ENCODE results near the gene TCIRG1.

TCIRG1 gene

DNA sequence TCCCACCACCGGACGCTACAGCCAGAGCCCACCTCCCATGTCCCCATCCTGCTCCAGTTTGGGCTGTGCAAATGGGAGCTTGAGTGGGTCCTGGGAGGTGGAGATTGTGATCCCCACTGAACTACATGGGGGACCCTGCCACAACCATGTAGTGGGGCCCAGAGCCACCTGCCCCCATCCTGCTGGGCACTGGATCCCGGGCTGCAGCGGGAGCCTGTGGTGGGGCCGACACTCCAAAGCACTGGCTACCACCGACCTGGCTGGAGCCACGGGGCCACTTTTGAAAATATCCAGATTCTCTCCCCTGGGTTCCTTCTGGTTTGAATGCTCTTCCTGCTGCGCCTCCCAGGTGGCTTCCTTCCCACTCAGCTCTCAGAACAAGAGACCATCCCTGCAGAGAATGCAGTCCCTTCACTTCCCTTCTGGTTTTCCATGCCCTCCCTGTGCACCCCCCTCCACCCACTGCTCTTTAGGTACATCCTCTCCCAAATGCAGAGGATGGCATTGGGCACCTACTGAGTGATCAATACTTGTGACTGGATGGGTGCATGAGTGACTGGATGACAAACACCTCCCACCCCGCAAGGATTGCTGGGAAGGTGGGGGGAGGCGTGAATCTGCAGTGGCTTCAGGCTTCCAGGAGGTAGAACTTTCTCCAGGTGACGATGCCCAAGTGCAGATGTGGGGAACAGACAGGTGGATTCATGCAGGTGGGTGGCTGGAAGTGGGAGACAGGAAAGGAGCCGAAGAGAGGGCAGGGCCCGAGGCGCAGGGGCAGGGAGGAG lies 34.1 kb upstream of the TCIRG1 start:
- no peak for DNase-seq

DNA sequence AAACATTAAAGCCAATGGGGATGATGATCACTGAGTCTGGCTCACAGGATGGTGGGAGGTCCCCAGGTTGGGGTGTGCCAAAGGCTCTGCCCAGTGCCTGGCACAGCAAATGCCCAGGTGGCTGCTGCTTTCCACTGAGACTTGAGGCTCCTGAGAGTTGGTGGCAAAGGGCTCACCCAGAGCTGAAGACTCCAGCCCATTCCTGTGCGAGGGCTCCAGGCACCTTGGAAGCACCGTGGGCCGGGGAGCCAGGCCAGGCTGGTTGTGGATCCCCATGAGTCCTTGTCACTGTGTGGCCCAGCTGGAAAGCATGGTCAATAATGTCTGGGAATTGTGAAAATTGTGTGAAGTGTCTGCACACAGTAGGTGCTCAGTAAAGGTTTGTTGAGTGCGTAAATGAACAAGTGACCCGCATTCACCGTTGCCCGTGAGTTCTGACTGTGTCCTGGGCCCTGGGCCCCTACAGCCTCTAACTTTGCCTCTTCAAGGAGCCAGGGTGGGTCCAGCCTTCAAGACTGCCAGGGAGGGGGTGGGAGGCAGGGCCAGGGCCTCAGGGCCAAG lies 32.1 kb upstream of the TCIRG1 start:
- DNase-seq = no peak

DNA sequence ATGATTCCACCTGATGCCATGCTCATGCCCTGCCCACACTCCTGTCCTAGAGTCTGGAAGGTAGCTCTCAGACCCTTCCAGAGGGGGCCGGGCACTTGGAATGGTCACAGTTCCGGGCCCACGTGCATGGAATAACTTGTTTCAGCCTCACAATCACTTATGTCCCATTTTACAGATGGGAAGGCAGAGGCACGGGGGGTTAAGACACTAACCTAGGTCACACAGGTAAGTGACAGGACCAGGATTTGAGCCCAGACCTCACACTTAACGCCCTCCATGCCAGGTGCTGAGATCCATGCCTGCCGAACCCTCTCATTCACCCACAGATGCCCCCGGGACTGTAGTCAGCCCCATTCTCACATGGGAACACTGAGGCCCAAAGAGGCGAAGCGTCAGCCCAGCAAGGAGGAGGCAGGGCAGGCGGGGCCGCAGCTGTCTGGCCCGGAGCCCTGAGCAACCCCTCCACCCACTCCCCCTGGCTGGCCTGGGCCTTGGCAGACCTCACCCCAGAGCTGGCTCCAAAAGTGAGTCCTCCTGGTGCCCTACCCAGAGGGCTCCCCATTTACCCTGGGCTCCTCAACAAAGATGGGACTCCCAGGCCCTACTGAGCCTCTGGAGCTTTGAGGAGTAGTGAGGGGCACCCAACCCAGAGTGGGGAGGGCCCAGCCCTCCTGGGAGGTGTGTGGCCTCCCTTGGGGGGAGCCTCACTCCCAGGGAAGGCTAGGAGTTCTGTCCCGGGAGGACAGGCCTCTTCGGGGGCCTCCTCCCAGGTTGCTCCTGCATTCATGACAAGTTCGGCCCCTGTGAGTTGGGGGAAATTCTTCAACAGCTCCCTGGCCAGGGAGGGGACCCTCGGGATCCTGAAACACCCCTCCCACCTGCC lies 31.1 kb upstream of the TCIRG1 start:
- DNase-seq = no peak

DNA sequence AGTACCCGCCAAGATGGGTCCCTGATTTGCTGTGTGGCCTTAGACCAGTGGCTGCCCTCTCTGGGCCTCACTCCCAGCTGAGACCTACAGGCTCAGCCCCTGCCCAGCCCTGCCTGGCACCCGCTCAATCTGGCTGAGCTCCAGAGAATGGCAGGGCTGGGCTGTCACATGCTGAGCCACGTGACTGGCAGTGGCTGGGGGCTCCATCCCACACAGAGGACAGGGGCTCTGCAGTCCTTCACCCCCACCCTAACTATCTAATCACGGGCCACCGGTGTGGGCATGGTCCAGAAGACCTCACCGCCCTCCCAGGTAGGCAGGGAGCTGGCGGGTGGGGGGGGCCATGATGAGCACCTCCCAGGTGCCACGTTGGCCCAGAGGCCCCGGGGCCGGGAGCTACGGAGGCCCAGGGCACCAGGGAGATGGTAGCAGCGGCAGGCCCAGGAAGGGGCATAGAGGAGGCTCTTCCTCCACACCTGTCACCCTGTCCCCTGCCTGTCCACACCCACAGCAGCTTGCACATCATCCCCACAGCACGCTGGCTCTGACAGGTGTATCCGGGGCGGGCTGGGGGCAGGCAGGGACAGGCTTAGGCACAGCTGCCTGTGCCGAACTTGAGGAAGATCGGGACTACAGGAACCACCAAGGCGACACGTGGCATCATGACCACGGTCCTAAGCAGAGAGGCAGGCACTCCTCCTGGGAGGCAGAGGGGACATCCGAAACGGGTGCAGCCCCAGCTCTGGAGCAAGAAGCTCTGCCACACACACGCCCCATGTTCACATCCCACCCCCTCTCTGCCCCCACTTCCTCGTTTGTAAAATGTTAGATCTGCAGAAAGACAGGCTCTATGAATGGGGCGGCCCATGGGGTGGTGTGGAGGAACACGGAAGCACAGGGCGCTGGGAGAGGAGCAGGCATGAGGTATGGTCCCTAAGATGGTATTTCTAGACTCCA lies 30.2 kb upstream of the TCIRG1 start:
- no peak for DNase-seq

DNA sequence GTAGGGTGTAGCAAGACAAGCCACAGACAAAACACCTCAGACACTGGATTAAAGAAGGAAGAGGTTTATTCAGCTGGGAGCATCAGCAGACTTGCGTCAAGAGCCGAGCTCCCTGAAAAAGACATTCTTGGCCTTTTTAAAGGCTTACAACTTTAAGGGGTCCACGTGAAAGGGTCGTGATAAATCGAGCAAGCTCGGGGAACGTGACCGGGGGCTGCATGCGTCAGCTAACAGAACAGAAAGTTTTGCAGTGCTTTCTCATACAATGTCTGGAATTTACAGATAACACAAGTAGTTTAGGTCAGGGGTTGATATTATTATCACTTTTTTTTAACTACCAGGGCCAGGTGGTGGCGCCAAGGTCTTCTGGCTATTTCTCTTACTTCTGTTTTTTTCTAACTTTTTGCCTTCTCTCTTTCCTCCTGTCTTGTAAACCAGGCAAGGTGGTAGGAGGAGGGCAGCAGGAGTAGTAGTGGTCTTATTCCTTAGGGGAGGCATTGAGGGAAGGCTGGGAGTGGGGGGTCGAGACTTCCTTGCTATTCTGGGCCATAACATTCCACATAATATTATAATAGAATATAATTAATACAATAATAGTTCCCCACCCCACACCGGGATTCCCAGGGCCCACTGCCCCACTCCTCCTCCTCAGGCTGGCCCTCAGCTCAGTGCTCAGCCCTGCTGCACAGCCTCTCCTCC lies 29.3 kb upstream of the TCIRG1 start:
- no peak for DNase-seq

DNA sequence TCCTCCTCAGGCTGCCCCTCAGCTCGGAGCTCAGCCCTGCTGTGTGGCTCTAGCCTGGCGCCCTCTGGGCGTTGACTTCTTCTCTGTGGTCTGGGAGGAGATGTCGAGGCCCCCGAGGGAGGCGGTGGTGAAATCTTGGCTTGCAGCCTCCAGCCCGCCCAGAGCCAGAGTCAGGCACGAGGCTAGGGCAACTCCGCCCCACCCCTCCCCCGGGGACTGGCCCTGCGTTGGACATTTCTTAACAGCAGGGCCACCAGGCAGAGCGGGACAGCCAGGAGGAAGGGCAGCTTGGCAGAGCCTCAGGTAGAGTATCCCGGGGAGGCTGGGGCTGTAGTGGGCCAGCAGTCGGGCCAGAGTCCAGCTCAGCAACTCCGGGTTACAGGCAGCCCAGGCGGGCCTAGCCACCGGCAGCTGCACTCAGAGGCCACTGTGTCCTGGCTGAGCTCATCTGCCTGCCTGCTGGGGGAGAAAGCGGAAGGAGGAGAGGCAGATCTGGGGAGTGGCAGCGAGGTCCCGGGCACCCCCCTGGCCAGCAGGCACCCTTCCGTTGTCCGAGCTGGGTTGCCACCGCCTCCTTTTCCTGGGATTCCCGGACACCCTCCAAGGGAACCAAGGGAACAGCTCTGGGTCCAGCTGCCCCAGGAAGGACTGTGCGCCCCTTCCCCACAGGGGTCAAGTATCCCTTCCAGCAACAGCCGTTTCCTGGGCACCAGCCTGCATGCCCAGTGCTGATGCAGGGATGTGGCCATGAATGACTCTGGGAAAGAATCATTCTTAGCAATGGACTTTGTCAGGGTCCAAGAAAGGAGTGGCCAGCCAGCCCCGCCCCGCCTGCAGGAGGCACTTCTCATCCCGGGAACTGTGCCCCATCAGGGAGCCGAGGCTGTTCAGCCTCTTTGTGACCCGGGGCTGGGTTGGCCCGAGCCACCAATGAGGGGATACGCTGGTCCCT lies 28.5 kb upstream of the TCIRG1 start, which contains the start of gene ALDH3B1:
ALDH3B1 (plus strand) TSS at position 238 of the 952 bp plus-strand sequence. CDS start 4,971 bp downstream, outside the sequence.
- no peak for DNase-seq

DNA sequence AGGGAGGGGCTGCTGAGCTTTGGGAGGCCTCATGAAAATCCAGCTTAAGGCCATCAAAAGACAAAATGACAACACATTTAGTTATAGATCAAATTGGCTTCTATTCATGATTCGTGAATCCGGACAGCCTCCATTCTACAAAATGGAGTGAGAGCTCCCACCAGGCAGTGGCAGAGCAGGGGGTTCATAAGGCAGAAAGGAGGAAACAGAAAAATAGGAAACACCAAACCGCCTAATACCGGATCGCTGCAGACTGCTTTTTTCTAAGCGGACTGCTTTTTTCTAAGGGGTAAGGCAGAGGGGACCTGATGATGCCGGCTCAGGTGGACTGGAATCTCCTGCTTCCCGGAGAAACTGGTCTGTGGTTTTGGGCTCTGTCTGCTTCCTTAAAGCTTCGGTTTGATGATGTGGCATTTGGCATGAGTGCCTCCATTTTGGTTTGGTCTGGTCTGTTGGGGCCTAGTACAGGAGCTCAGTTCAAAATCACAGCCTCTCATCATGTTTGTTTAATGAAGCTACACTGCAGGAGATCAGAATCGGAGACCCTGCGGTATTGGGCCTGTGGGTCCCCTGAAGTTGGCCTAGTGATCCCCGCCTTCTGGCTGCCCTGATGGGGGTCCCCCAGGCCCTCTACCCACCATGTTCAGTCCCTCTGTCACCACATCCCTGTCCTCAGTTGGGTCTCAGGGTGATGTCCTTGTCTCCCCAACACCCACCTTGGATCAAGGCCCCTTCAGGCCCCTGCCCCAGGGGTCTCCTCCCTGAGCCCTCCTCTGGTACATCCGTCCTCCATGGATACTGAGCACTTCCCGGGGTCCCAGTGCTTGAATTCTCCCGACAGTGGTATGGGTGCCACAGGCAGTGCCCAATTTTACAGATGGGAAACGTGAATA lies 27.5 kb upstream of the TCIRG1 start:
- no peak for DNase-seq

DNA sequence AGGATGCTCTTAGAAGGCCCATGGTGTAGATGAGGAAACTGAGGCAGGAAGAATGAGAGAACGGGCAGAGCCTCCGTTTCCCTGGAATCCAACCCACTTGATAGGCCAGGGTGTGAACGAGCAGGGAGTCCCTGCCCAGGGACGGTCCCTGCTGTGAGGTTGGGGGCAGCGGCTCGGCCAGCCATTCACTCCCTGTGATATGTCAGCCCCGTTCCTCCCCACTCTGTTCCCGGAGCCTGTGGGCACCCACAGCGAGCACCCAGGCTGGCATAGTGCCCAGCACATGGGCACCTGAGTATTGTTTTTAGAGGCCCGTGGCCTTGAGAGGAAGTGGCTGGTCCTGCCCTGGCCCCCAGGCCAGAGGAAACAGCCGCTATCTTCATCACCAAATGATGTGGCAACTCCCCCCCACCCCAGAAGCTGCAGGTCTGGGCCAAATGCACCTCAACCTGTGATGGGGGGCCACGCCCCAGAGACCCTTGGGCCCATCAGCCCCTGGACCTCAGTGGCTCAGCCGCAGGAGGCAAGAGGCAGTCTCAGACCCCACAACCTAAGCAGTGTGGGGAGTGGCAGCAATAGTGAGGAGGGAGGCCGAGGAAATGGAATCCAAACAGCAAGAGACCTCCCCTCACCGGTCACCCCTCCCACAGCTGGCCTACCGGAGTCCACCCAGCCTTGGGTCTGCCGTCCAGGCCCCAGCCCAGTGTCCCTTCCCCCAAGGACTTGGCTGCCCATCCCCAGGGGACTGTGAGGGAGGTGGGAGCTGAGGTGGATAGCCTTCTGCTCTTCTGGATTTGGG lies 26.6 kb upstream of the TCIRG1 start:
- DNase-seq = no peak

DNA sequence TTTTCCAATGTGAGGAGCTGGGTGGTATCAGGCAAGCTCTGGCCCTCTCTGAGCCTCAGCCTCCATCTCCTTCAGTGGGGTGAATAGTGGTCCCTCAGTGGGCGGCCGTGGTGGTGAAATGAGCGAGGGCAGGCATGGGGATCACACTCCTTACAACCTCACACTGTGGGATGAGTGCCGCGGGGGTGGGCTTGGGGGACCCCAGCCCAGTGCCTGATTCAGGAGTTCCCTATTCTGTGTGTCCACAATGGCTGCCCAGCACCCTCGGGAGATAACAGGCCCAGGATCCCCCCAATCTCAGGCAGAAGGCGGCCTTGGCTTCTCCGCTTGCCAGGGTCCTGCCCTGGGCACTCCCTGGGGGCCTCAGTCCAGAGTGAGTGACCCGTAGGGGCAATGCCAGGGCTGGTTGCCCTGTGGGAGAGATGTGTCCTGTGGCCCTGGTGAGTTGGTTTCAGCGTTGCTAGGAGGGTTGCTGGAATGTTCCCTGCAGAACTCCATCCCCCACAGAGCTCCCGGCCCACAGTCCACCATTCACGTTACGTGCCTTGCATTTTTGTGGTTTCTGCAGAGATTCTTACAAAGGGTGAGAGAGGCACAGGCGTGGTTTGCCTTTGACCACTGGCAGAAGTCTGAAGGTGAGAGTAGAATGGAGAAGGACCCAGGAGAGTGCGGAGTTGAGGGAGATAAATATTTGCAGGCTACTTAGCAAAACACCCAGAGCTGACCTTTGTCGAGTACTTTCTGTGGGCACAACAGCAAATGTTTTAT lies 25.8 kb upstream of the TCIRG1 start:
- DNase-seq = no peak

DNA sequence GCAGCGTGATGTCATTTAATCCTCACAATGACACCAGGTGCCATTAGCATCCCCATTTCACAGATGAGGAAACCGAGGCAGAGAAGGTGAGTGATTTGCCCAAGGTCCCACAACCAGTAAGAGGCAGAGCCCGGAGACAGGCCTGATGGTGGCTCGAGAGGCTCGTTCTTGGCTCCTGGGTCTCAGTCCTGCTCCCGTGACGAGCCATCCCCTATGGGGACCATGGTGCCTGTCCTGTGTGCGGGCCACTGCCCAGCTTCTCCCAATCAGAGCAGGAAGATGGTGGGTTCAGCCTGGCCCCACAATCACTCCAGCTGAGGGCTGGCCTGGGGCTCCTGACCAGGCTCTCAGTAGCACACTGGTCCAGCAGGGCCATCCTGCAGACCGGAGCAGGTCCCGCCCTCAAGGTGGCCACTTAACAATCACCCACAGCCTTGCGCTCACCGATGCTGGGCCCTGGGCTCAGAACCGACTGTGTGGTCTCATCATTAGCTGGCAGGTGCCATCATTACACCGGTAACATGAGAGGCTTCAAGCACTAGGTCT lies 25.1 kb upstream of the TCIRG1 start:
- DNase-seq = no peak

DNA sequence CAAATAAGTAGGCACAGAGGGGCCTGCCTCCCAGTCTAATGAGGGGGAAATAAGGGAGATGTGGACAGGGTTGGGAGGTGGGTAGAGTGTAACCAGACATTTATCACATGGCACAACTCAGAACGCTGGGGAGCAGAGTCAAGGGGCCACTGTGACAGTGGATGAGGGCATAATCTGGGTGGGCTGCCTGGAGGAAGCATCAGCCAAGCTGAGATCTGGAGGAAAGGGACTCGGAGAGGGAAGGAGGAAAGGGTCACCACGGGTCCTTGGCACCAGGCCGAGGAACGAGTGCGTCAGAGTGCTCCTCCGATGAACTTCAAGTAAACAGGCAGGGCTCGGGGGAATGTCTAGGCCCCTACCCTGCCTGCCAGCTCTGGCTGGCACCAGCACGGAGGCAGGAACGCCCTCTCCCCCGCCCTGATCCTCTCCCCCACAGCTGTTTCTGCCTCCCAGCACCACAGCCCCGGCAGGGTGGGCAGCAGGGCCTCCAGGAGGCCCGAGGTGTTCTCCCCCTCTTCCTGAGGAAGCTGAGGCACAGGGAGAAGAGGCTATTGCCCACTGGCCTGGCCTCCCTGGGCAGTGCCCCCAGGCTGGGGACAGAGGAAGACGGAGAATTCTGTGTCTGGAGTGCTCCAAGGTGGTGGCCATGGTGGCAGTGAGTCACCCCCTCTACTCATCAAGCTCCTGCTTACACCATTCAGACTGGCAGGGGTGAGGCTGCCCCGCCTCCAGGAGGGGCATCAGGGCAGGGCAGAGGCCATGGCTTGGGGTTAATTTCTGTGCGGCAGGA lies 24.5 kb upstream of the TCIRG1 start:
- DNase-seq = no peak

DNA sequence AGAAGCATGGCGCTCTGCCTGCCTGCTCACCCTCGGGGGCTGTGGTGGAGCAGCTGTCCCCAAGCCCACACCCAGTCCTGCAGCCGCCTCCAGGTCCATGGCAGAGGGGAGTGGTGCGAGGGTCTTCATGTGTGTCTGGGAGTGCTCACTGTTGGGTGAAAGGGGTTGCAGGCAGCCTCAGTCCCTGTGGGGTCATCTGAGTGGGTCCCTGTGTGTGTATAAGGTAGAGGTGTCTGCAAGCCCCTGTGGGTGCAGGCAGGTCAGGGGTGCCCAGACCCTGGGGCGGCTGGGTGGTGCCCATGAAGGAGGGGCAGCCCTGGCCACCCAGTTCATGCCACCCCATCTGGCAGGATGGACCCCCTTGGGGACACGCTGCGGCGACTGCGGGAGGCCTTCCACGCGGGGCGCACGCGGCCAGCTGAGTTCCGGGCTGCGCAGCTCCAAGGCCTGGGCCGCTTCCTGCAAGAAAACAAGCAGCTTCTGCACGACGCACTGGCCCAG lies 23.8 kb upstream of the TCIRG1 start:
- no peak for DNase-seq

DNA sequence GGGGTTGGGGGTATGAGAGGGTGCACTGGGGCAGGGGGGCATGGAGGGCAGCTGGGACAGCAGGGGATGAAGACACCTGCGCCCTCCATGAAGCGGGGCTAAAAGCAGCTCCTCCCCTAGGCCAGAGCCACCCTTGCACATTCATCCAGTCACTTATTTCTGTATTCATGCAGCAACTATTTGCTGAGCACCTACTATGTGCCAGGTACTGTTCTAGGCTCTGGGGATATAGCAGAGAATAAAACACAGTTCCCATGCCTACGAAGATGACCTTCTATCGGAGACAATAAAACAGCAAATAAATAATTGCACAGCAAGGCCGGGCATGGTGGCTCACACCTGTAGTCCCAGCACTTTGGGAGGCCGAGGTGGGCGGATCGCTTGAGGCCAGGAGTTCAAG lies 23.4 kb upstream of the TCIRG1 start:
- DNase-seq = no peak

DNA sequence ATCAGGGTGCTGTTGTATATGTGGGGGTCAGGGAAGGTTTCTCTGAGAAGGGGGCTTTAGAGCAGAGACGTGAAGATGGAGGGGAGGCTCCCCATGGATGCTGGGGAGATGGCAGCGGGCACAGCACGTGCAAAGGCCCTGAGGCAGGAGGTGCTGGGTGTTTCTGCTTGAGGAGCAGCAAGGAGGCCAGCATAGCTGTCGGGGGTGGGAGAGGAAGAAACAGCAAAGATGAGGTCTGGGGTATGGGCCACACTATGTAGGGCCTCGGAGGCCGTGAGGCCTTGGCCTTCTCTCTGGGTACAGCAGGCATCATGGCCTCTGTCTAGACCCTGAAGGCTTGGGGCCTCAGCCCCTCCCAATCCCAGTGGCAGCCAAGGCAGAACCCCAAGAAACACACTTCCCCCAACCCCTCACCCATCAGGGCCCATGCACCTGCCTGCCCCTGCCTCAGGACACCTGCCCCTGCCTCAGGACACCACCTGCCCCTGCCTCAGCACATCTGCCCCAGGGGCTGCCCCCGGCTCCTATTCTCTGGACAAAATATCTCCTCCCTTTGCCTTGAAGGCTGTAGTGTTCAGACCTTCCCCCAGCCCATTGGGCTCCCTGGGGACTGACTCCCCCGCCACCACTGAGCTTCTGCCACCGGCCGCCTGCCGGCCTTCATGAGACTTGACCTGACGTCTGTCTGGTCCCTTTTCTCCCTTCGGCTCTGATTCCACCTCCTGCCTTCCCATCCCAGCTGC lies 22.5 kb upstream of the TCIRG1 start:
- DNase-seq = no peak

DNA sequence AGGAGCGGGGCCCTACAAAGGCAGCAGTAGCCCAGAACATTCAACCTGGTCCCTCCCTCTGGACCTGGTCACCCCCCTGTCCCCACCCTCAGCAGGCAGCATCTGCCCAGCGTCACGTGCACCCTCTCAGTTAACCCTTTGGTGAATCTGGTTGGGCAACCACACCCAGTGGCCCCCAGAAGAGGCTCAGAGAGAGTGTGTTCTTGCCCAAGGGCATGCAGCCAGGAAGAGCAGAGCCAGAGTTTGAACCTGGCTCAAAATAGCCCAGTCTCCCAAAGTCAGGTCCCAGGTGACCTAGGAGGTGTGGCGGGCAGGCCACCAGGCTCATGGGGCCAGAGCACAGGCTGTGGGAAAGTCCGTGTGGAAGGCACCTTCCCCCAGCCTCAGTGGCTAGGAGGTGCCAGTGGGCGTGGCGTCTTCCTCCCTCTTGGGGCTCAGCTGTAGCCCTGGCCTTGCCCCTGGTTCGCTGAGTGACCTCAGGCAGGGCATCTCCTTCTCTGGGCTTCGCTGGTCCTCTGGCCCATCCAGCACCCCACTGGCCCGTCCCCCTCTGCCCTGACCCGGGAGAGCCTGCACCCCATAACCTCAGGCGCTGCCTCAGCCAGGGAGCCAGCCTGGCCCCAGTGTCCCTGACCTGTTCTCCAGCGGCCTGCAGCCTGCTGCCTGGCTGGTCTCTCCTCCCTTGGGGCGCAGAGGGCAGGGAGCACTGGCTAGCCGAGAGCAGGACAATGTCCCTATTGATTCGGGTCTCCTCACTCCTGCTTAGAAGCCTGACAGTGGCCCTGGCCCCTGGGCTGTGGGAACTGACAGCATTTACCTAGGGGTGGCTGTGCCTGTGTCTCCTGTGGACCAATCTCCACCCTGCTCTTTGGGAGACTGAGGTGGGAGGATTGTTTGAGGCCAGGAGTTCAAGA lies 21.7 kb upstream of the TCIRG1 start:
- no peak for DNase-seq
